MCF 10A (cell line): ENCODE measurements around the gene TNFRSF19. TPM values are rescaled to one million over a fixed set of nuclear protein-coding genes. Genes with fewer than 3 reads are reported as not detected.

Experiments
- BruUV-seq: library from RNA; stranded (reverse); fragments of 400-500 nt; replicated peaks from 2 replicates; lab custom pipeline; 2021; lab: Mats Ljungman, UMichigan
- CTCF ChIA-PET: fragments of 300-600 bp; sonication (Branson Sonifier 250); formaldehyde crosslinking; extraction: SDS; loops from one replicate; lab custom pipeline; 2021; ENCODE audit warnings: antibody characterized with exemption, inconsistent platforms; lab: Yijun Ruan, JAX
- POLR2A ChIA-PET: fragments of 300-600, 350-650 bp; sonication (Branson Sonifier 250); formaldehyde crosslinking; extraction: SDS; loops from one replicate; lab custom pipeline; 2020; ENCODE audit warnings: antibody characterized with exemption, inconsistent platforms; lab: Yijun Ruan, JAX
- DNase-seq: peaks from one replicate; pipeline ENCODE4 v3.0.0-alpha.2; 2018; ENCODE audit not compliant: unreplicated experiment
- H3K27ac Mint-ChIP-seq: one replicate; pipeline ENCODE4 v1.8.0; 2022; ENCODE audit warnings: mild to moderate bottlenecking, low read depth, mixed read lengths; ENCODE audit not compliant: unreplicated experiment
- H3K27me3 Mint-ChIP-seq: one replicate; pipeline ENCODE4 v1.8.0; 2022; ENCODE audit warnings: mixed read lengths; ENCODE audit not compliant: insufficient read depth, unreplicated experiment
- H3K36me3 Mint-ChIP-seq: one replicate; pipeline ENCODE4 v1.8.0; 2022; ENCODE audit warnings: mild to moderate bottlenecking, moderate library complexity, mixed read lengths; ENCODE audit not compliant: insufficient read depth, unreplicated experiment
- H3K4me1 Mint-ChIP-seq: one replicate; pipeline ENCODE4 v1.8.0; 2022; ENCODE audit warnings: mixed read lengths; ENCODE audit not compliant: insufficient read depth, unreplicated experiment
- H3K4me3 Mint-ChIP-seq: one replicate; pipeline ENCODE4 v1.8.0; 2022; ENCODE audit warnings: mild to moderate bottlenecking, moderate library complexity, mixed read lengths; ENCODE audit not compliant: unreplicated experiment
- H3K9me3 Mint-ChIP-seq: one replicate; pipeline ENCODE4 v1.8.0; 2022; ENCODE audit warnings: mixed read lengths; ENCODE audit not compliant: unreplicated experiment
- CTCF ChIP-seq: fragments of 200-600 bp; IDR thresholded peaks from one replicate; pipeline ENCODE4 v1.8.0; 2022; ENCODE audit warnings: antibody characterized with exemption, mild to moderate bottlenecking; ENCODE audit not compliant: unreplicated experiment
- intact Hi-C: fragments of 100-400 bp; cut with micrococcal nuclease; formaldehyde crosslinking; loops from 2 replicates; pipeline ENCODE4 v1.14.1; 2022
- total RNA-seq: library from RNA; stranded (reverse); gene quantifications from 2 replicates; pipeline ENCODE4 v1.2.3, GENCODE V29; 2022

Gene TNFRSF19
- total RNA-seq, 1 experiment from 2014 or later: not detected

GRCh38 chr13:23613596-23613995 lies 43.4 kb downstream of the TNFRSF19 start:
- Mint-ChIP-seq H3K4me1 (peaks cover 18% of the 10 kb centered on the region), H3K36me3 (no peaks in the 10 kb centered on the region), H3K9me3 (no peaks in the 10 kb centered on the region), H3K4me3 (no peak overlapping the region), H3K27me3 (peaks cover 33% of the 10 kb centered on the region), H3K27ac (no peak overlapping the region)
- ChIA-PET CTCF (no interaction called here), POLR2A (no interaction called here)
- BruUV-seq: no TSS peak
- intact Hi-C loops: no loop called here
- DNase-seq: no peak
- TF ChIP-seq CTCF: no peak

- intact Hi-C loops: no loop called here
- Mint-ChIP-seq H3K9me3 (no peaks in the 10 kb centered on the region), H3K36me3 (no peaks in the 10 kb centered on the region), H3K27me3 (peaks cover 32% of the 10 kb centered on the region), H3K27ac (no peak overlapping the region), H3K4me3 (no peak overlapping the region), H3K4me1 (peaks cover 18% of the 10 kb centered on the region)
- TF ChIP-seq CTCF: no peak
- ChIA-PET CTCF (no interaction called here), POLR2A (no interaction called here)
- no TSS peak for BruUV-seq
- DNase-seq: no peak
Measured at GRCh38 chr13:23615395-23616081, 45.3 kb downstream of the TNFRSF19 start.

- POLR2A ChIA-PET: no interaction called here
- intact Hi-C loops: no loop called here
- Mint-ChIP-seq H3K4me1 (peaks cover 18% of the 10 kb centered on the region), H3K36me3 (no peaks in the 10 kb centered on the region), H3K4me3 (no peak overlapping the region), H3K27me3 (peaks cover 25% of the 10 kb centered on the region), H3K9me3 (no peaks in the 10 kb centered on the region), H3K27ac (no peak overlapping the region)
- no peak for TF ChIP-seq CTCF
- CTCF ChIA-PET: no interaction called here
- no peak for DNase-seq
- no TSS peak for BruUV-seq
Measured at GRCh38 chr13:23616228-23616627, 46.0 kb downstream of the TNFRSF19 start.

GRCh38 chr13:23617551-23618024 lies 47.4 kb downstream of the TNFRSF19 start:
- ChIA-PET POLR2A (no interaction called here), CTCF (interaction anchor here (0.6 to 0.9 kb wide), 3 partner anchors 12 to 27 kb away, joined by 3 read pairs; no protein-coding TSS in a partner anchor)
- TF ChIP-seq CTCF: no peak
- Mint-ChIP-seq H3K27me3 (peaks cover 19% of the 10 kb centered on the region), H3K9me3 (no peaks in the 10 kb centered on the region), H3K27ac (no peak overlapping the region), H3K4me1 (peaks cover 18% of the 10 kb centered on the region), H3K36me3 (no peaks in the 10 kb centered on the region), H3K4me3 (no peak overlapping the region)
- DNase-seq: no peak
- intact Hi-C loops: no loop called here
- no TSS peak for BruUV-seq
